Measurements from ENCODE around the gene MOGAT1.

MOGAT1 gene

GRCh38 chr2:222673273-222673672 is 1.8 kb downstream of the MOGAT1 start:
- H3K4me3 ChIP-seq (ENCODE audit: low read depth, low read length): no peak overlapping the region
- CTCF ChIA-PET: interaction anchor here (1.3 to 1.9 kb wide), 2 partner anchors 15 to 18 kb away, joined by 4 to 9 read pairs; no protein-coding TSS in a partner anchor
- H3K36me3 ChIP-seq (ENCODE audit: control insufficient read depth in 2 of 2, insufficient read depth in 1 of 2, low read length in 2 of 2): no peaks in the 10 kb centered on the region
- no peaks in the 10 kb centered on the region for H3K9me3 ChIP-seq (ENCODE audit: control insufficient read depth, insufficient read depth, low read depth, low read length)
- H3K27ac ChIP-seq (ENCODE audit: extremely low read depth, low read depth, low read length): no peak overlapping the region
- POLR2A ChIA-PET: no interaction called here
- no peaks in the 10 kb centered on the region for H3K4me1 ChIP-seq (ENCODE audit: control insufficient read depth, insufficient read depth, low read length)
- TF ChIP-seq, protein P1, sequence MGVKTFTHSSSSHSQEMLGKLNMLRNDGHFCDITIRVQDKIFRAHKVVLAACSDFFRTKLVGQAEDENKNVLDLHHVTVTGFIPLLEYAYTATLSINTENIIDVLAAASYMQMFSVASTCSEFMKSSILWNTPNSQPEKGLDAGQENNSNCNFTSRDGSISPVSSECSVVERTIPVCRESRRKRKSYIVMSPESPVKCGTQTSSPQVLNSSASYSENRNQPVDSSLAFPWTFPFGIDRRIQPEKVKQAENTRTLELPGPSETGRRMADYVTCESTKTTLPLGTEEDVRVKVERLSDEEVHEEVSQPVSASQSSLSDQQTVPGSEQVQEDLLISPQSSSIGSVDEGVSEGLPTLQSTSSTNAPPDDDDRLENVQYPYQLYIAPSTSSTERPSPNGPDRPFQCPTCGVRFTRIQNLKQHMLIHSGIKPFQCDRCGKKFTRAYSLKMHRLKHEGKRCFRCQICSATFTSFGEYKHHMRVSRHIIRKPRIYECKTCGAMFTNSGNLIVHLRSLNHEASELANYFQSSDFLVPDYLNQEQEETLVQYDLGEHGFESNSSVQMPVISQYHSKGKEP (tag by site-specific recombination; IDR thresholded peaks at IDR 0.05): no peak
- TF ChIP-seq ZSCAN30 (tag by site-specific recombination; IDR thresholded peaks at IDR 0.05): no peak
- TF ChIP-seq BCL6B (tag by site-specific recombination; IDR thresholded peaks at IDR 0.05): no peak
- TF ChIP-seq, protein P2, sequence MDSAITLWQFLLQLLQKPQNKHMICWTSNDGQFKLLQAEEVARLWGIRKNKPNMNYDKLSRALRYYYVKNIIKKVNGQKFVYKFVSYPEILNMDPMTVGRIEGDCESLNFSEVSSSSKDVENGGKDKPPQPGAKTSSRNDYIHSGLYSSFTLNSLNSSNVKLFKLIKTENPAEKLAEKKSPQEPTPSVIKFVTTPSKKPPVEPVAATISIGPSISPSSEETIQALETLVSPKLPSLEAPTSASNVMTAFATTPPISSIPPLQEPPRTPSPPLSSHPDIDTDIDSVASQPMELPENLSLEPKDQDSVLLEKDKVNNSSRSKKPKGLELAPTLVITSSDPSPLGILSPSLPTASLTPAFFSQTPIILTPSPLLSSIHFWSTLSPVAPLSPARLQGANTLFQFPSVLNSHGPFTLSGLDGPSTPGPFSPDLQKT (IDR thresholded peaks at IDR 0.05; ENCODE audit: borderline replicate concordance, low read depth, low read length): no peak
- no peak for TF ChIP-seq OSR2 (tag by site-specific recombination; IDR thresholded peaks at IDR 0.05)
- no peak for TF ChIP-seq KLF8 (tag by site-specific recombination; IDR thresholded peaks at IDR 0.05)
- no peak for TF ChIP-seq RBAK (tag by site-specific recombination; IDR thresholded peaks at IDR 0.05)
- no peak for TF ChIP-seq ZNF394 (tag by site-specific recombination; IDR thresholded peaks at IDR 0.05; ENCODE audit: borderline replicate concordance)
- no peak for TF ChIP-seq ZNF530 (tag by site-specific recombination; IDR thresholded peaks at IDR 0.05; ENCODE audit: low read depth)
- TF ChIP-seq ZNF670 (tag by site-specific recombination; IDR thresholded peaks at IDR 0.05; ENCODE audit: low read depth): no peak
- no peak for TF ChIP-seq ZNF654 (tag by site-specific recombination; IDR thresholded peaks at IDR 0.05; ENCODE audit: low read depth)
- TF ChIP-seq SETDB1 (IDR thresholded peaks at IDR 0.05; ENCODE audit: insufficient read length, low read length): no peak

- H3K9me3 ChIP-seq (ENCODE audit: control insufficient read depth, insufficient read depth, low read depth, low read length): no peaks in the 10 kb centered on the region
- no peaks in the 10 kb centered on the region for H3K36me3 ChIP-seq (ENCODE audit: control insufficient read depth in 2 of 2, insufficient read depth in 1 of 2, low read length in 2 of 2)
- CTCF ChIA-PET: interaction anchor here (1.3 to 1.9 kb wide), 2 partner anchors 15 to 17 kb away, joined by 4 to 9 read pairs; no protein-coding TSS in a partner anchor
- no peaks in the 10 kb centered on the region for H3K4me1 ChIP-seq (ENCODE audit: control insufficient read depth, insufficient read depth, low read length)
- H3K27ac ChIP-seq (ENCODE audit: extremely low read depth, low read depth, low read length): no peak overlapping the region
- POLR2A ChIA-PET: no interaction called here
- no peak overlapping the region for H3K4me3 ChIP-seq (ENCODE audit: low read depth, low read length)
- TF ChIP-seq SP2 (tag by site-specific recombination; IDR thresholded peaks at IDR 0.05) (no peak), ZNF169 (tag by site-specific recombination; IDR thresholded peaks at IDR 0.05) (no peak), TRIM28 (IDR thresholded peaks at IDR 0.05; ENCODE audit: borderline replicate concordance, low read length) (no peak), PRDM10 (tag by site-specific recombination; IDR thresholded peaks at IDR 0.05) (no peak), ZNF202 (tag by site-specific recombination; IDR thresholded peaks at IDR 0.05; ENCODE audit: borderline replicate concordance) (no peak), HOXA7 (CRISPR knock-in tag; IDR thresholded peaks at IDR 0.05; ENCODE audit: borderline replicate concordance) (no peak)
Observed at GRCh38 chr2:222673883-222674282, 2.4 kb downstream of the MOGAT1 start.

Measured in HEK293 (cell line).